HepG2 (cell line): ENCODE results near the gene COPS4. TPM values are rescaled to one million over a fixed set of nuclear protein-coding genes. Genes with fewer than 3 reads are reported as not detected.

Source experiments
- CREB1 ChIP-seq, 2 experiments: fragments of 450-650 bp in 1 of 2; IDR thresholded peaks; 2 replicates each; pipeline ENCODE4 v1.6.1; 2016 to 2017; ENCODE audit warnings: control low read depth in 1 of 2, mild to moderate bottlenecking in 1 of 2, missing compliant biosample characterization in 1 of 2, missing genetic modification characterization in 1 of 2
- CSRNP2 ChIP-seq: sonication (generic); formaldehyde crosslinking; conservative IDR thresholded peaks from 2 replicates; pipeline ENCODE4 v1.8.0; 2022; ENCODE audit warnings: low read depth, missing genetic modification reagents
- E2F1 ChIP-seq: sonication (generic); formaldehyde crosslinking; IDR thresholded peaks from 2 replicates; pipeline ENCODE4 v1.5.0; 2020; ENCODE audit warnings: missing genetic modification reagents
- ELF1 ChIP-seq: sonication (generic); formaldehyde crosslinking; IDR thresholded peaks from 2 replicates; pipeline ENCODE4 v1.4.0; 2020; ENCODE audit warnings: missing genetic modification reagents
- FLYWCH1 ChIP-seq: sonication (generic); formaldehyde crosslinking; IDR thresholded peaks from 2 replicates; pipeline ENCODE4 v1.8.1; 2023; ENCODE audit warnings: mild to moderate bottlenecking, missing genetic modification reagents
- FOXP1 ChIP-seq, 2 experiments: fragments of 450-650 bp in 1 of 2; IDR thresholded peaks; 2 replicates each; pipeline ENCODE4 v1.6.1; 2017 to 2018; ENCODE audit warnings: antibody characterized with exemption in 1 of 2
- FOXP4 ChIP-seq: sonication (generic); formaldehyde crosslinking; IDR thresholded peaks from 2 replicates; pipeline ENCODE4 v1.4.0; 2020; ENCODE audit warnings: missing genetic modification reagents
- HMG20B ChIP-seq: conservative IDR thresholded peaks from 2 replicates; pipeline ENCODE4 v1.6.1; 2016; ENCODE audit warnings: missing genetic modification reagents, missing compliant biosample characterization
- PHF8 ChIP-seq: sonication (generic); formaldehyde crosslinking; IDR thresholded peaks from 2 replicates; pipeline ENCODE4 v1.5.0; 2020; ENCODE audit warnings: missing genetic modification reagents
- RBAK ChIP-seq: sonication (generic); formaldehyde crosslinking; IDR thresholded peaks from 2 replicates; pipeline ENCODE4 v1.5.1; 2020; ENCODE audit warnings: mild to moderate bottlenecking, missing genetic modification reagents
- RFX5 ChIP-seq: IDR thresholded peaks from 2 replicates; pipeline ENCODE4 v1.6.1; 2011; ENCODE audit warnings: low read depth, low read length, improper control_type of control experiment
- SNAPC2 ChIP-seq: sonication (generic); formaldehyde crosslinking; IDR thresholded peaks from 2 replicates; pipeline ENCODE4 v1.8.1; 2022; ENCODE audit warnings: mild to moderate bottlenecking, missing genetic modification reagents
- THAP8 ChIP-seq: sonication (generic); formaldehyde crosslinking; IDR thresholded peaks from 2 replicates; pipeline ENCODE4 v1.5.1; 2020; ENCODE audit warnings: missing genetic modification reagents, mild to moderate bottlenecking, borderline replicate concordance
- ZMAT3 ChIP-seq: sonication (generic); formaldehyde crosslinking; conservative IDR thresholded peaks from 2 replicates; pipeline ENCODE4 v1.7.0; 2021; ENCODE audit warnings: missing genetic modification reagents
- ZNF317 ChIP-seq: sonication (generic); formaldehyde crosslinking; IDR thresholded peaks from 2 replicates; pipeline ENCODE4 v1.5.0; 2020; ENCODE audit warnings: mild to moderate bottlenecking, missing genetic modification reagents
- ZNF484 ChIP-seq: sonication (generic); formaldehyde crosslinking; IDR thresholded peaks from 2 replicates; pipeline ENCODE4 v1.5.1; 2020; ENCODE audit warnings: mild to moderate bottlenecking, low read depth, missing genetic modification reagents, borderline replicate concordance
- ZNF556 ChIP-seq: sonication (generic); formaldehyde crosslinking; IDR thresholded peaks from 2 replicates; pipeline ENCODE4 v1.4.0; 2020; ENCODE audit warnings: mild to moderate bottlenecking, missing genetic modification reagents, borderline replicate concordance
- ZNF576 ChIP-seq: sonication (generic); formaldehyde crosslinking; IDR thresholded peaks from 2 replicates; pipeline ENCODE4 v1.4.0; 2020; ENCODE audit warnings: mild to moderate bottlenecking, missing genetic modification reagents
- ZNF780A ChIP-seq: sonication (generic); formaldehyde crosslinking; IDR thresholded peaks from 2 replicates; pipeline ENCODE4 v1.8.0; 2022; ENCODE audit warnings: mild to moderate bottlenecking, missing genetic modification reagents, moderate library complexity
- ZNF784 ChIP-seq: sonication (generic); formaldehyde crosslinking; IDR thresholded peaks from 2 replicates; pipeline ENCODE4 v1.5.1; 2020; ENCODE audit warnings: missing genetic modification reagents, mild to moderate bottlenecking, borderline replicate concordance
- polyA plus RNA-seq, 8 experiments: library from polyadenylated mRNA; depleted of rRNA in 3 of 8; stranded (reverse) in 7 of 8; unstranded in 1 of 8; fragments of >200 nt; fragmentation: Illumina TruSeq in 4 of 8; extraction: Trizol in 4 of 8; gene quantifications; 2 replicates each; pipeline versions ENCODE4 v1.2.1 to v1.2.3, GENCODE V29; 2011 to 2016; ENCODE audit warnings: low read depth in 4 of 8, missing spikeins in 1 of 8, mixed read lengths in 1 of 8; ENCODE audit not compliant: insufficient read depth in 1 of 8
- total RNA-seq, 5 experiments: library from RNA; depleted of rRNA; stranded (reverse); fragments of >200 nt; fragmentation: Illumina TruSeq; extraction: Trizol; gene quantifications; 2 replicates each; pipeline ENCODE4 v1.2.3, GENCODE V29; 2016; ENCODE audit warnings: low read depth in 1 of 5

The COPS4 gene
- total and polyA plus RNA-seq, 2 of the 13 experiments (the other 11 are each of a cell fraction or from before 2014, with no cell fraction given): 28.8 to 52.5 TPM

- TF ChIP-seq CREB1 (IDR thresholded peaks at IDR 0.05): peak; percentile 74
- peak; percentile 78 for TF ChIP-seq CREB1 (CRISPR knock-in tag; IDR thresholded peaks at IDR 0.05)
- no peak for TF ChIP-seq RBAK (CRISPR knock-in tag)
- no peak for TF ChIP-seq FOXP1 (IDR thresholded peaks at IDR 0.05)
- TF ChIP-seq FOXP1 (CRISPR knock-in tag; IDR thresholded peaks at IDR 0.05): peak; percentile 80
- peak; percentile 45; the same call in 1 of the 2 replicates for TF ChIP-seq ELF1
- no peak for TF ChIP-seq ZMAT3 (CRISPR knock-in tag)
- TF ChIP-seq ZNF556 (CRISPR knock-in tag): 0 out of 2 replicates have a peak, but pooled peaks have one; percentile 39
- TF ChIP-seq FLYWCH1: no peak
- no peak; the same call in 1 of the 2 replicates for TF ChIP-seq SNAPC2 (CRISPR knock-in tag)
- no peak for TF ChIP-seq THAP8 (CRISPR knock-in tag)
- TF ChIP-seq ZNF484 (CRISPR knock-in tag): no peak
- TF ChIP-seq RFX5: no peak
- TF ChIP-seq ZNF576: no peak
- TF ChIP-seq HMG20B (CRISPR knock-in tag): no peak
- no peak for TF ChIP-seq E2F1 (CRISPR knock-in tag)
- no peak for TF ChIP-seq ZNF780A (CRISPR knock-in tag)
- no peak for TF ChIP-seq CSRNP2 (CRISPR knock-in tag)
- peak; percentile 90 for TF ChIP-seq FOXP4 (CRISPR knock-in tag)
- no peak for TF ChIP-seq ZNF317 (CRISPR knock-in tag)
- TF ChIP-seq PHF8 (CRISPR knock-in tag): peak; percentile 31; the same call in 1 of the 2 replicates
- TF ChIP-seq ZNF784 (CRISPR knock-in tag): no peak
These were observed 24.3 kb upstream of the COPS4 start, which contains the start of gene LIN54 (continued) for GRCh38 chr4:83010522-83011318.
